ENCODE data around the gene FBXO40. TPM values are rescaled to one million over a fixed set of nuclear protein-coding genes. Genes with fewer than 3 reads are reported as not detected.

Gene FBXO40
- total RNA-seq, 1 donor from 2014 or later, result 2.2 TPM

DNA sequence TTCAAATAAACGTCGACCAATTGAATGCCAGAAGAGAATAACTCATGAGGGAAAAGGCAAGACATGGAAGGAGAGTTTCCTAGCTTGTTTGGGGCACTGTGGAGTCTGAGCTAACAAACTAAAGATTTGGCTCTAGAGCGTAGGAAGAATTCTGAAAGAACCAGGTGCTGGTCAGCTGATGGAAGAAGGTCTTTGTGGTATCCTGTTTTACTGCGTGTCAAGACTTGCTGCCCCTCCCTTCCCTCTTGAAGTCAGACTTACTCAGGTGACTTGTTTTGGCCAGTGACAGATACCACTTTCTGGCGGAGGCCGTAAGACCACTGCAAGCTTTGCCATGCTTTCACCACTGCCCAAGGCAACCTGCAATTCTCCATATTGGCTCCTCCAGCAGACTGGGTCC, 68.2 kb downstream of the FBXO40 start:
- peak; percentile 15 for DNase-seq (ENCODE audit: low spot score)

DNA sequence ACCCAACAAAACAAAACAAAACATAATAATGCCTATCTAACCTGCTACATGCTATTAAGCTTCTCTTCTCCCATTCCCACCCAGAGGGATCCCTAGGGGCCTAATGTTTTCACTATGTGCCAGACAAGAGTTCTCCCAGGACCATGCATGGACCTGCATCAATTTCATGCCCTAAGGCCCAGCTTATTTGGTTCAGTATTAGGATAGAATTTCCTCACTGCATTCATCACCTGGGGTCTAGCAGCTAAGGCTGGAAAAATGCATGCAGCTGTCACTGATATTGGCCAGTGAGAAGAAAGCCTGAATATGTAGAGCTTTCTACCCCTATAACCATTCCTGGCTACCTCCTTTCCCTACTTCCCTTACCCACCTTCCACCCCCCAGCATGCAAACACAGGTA, 69.6 kb downstream of the FBXO40 start:
- DNase-seq (ENCODE audit: low spot score), result no peak

DNA sequence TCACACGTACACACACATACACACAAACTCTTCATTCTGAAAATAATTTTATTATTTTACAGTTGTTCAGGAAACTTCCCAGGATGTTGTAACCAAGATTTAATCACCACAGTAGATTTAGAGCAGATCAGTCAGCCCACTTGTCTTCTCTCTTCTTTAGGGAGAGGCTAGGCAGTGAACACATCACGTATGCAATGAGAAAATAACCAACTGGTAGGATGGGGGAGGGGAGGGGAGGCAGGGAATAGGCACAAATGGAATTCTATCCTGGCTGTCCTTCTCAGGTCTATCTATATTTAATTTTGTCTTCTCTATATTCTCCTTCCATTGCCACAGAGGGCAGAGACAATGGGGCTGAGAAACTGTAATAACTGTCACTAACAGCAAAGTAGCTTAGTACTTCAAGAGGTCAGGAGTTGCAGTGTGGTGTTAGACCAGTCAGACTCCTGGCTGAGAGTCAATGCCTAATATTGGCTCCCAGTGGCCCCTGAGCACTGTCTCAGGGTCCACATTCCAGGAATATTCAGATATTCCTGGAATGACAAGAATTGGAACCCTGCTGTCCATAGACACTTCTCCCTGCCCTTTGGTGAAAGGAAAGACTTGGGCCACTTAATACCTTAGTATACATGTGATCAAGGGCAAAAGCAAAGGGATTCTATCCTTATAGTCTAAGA, 70.1 kb downstream of the FBXO40 start:
- DNase-seq (ENCODE audit: low spot score), result no peak

DNA sequence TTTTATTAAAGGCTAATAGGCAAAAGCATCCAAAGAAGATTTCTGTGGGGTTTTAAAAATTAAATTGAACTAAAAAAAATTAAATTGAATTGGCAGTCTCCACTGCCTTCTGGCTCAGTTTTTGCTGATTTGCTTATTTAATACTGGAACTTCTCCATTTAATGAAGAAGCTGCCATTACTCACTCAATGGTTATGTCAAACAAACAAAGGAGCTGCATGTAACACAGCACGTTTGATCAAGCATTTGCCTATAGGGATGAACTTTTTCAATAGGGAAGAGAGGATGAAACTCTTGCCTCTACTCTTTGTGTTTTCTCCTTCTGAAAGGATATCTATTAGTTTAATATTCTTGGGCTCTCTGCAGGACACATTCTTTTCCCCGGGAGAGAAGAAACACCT, 72.3 kb downstream of the FBXO40 start:
- DNase-seq (ENCODE audit: low spot score), result no peak

DNA sequence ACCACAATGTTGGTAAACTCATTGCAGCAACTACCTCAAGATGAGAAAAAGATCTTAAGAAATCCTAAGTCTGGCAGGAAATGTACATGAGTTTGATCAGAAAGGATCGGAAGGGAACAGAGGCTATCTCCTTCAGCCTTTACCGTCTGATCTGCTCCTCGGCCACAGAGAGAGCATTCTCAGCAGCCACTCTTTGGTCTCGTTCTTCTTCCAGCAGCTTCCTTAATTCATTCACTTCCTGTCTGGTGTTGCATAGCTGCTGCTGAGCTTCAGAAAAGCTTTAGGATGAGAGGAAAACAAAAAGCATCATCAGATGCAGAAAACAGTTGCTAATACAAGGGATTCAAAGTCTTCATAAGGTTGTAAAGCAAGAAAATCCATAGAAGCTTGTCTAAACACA, 74.2 kb downstream of the FBXO40 start:
- DNase-seq (ENCODE audit: low spot score), result peak; percentile 8

DNA sequence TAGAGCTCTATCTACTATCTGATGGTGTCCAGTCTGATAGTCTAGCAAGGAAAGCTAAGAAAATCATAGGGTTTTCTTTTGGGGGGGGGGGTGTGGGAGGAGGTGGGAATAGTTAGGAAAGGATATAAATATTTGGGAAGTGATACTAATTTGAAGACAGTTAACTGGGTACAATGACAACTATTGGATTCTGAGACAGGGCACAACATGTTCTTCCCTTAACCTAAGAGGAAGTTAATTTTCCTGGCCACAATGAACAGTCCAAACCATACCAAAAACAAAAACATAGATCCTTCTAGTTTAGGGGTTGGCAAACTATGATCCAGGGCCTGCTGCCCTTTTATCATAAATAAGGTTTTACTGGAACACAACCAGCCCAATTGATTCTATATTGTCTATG, 77.5 kb downstream of the FBXO40 start:
- no peak for DNase-seq (ENCODE audit: low spot score)

DNA sequence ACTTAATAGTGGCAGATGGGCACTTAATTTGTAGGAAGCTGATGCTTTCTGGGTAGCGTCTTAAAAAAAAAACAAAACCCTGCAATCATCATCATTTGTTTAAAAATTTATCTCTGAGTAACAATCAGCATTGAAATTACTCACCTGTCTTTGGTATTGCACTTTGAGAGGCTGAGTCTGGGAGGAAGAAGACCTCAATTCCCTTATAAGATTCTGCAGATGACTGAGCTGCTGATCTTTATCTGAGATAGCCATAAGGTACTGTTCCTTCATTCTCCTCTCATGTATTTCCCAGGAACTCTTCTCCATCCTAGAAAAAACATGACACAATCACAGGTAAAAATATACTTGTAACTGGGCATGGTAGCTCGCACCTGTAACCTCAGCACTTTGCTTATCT, 84.0 kb downstream of the FBXO40 start:
- no peak for DNase-seq (ENCODE audit: low spot score)

Other genes with a start within 250 kb of the FBXO40 start
- 2.4 TPM for gene POLQ, start 47.4 kb upstream of the FBXO40 start, total RNA-seq (ENCODE audit: insufficient read depth, low replicate concordance)
- 16.1 TPM for gene ARGFX, start 25.4 kb upstream of the FBXO40 start, total RNA-seq (ENCODE audit: insufficient read depth, low replicate concordance)
- 31.3 TPM for gene HCLS1, start 67.5 kb downstream of the FBXO40 start, total RNA-seq (ENCODE audit: insufficient read depth, low replicate concordance)
- 57.8 TPM for gene GOLGB1, start 156.4 kb downstream of the FBXO40 start, total RNA-seq (ENCODE audit: insufficient read depth, low replicate concordance)
- 29.1 TPM for gene IQCB1, start 241.7 kb downstream of the FBXO40 start, total RNA-seq (ENCODE audit: insufficient read depth, low replicate concordance)
- 14.2 TPM for gene EAF2, start 241.8 kb downstream of the FBXO40 start, total RNA-seq (ENCODE audit: insufficient read depth, low replicate concordance)